Spleen (tissue), 7 donors: ENCODE measurements around the gene HSPBP1.

Experiments used
- POLR2A ChIP-seq, 3 donors: fragments of 450-650 bp; IDR thresholded peaks; one replicate each; pipeline ENCODE4 v1.5.1; 2017; ENCODE audit warnings: antibody characterized with exemption in 3 of 3, mild to moderate bottlenecking in 1 of 3
- POLR2AphosphoS5 ChIP-seq, 3 donors: sonication (generic); formaldehyde crosslinking; IDR thresholded peaks; one replicate each; pipeline ENCODE4 v1.5.1; 2017; ENCODE audit warnings: antibody characterized with exemption in 3 of 3
- TF ChIP-seq, protein P1 (sequence below), 11 experiments: fragments of 200-600 bp in 7 of 11; fragments of 450-650 bp in 4 of 11; sonication (generic) in 4 of 11; IDR thresholded peaks in 8 of 11; conservative IDR thresholded peaks in 3 of 11; 1 replicate in 7 of 11; 2 replicates in 4 of 11; pipeline versions ENCODE4 v1.4.0 to v1.8.0; 2016 to 2021; ENCODE audit warnings: antibody characterized with exemption in 11 of 11, inconsistent platforms in 4 of 11, mild to moderate bottlenecking in 1 of 11
- donor health status: DM: no; HTN: no; CAD: no; lungs with moderate emphysema.
- donor health status: DM: no; HTN: no; CAD: no.
- donor health status: DM: no; HTN: no; CAD: no.

DNA sequence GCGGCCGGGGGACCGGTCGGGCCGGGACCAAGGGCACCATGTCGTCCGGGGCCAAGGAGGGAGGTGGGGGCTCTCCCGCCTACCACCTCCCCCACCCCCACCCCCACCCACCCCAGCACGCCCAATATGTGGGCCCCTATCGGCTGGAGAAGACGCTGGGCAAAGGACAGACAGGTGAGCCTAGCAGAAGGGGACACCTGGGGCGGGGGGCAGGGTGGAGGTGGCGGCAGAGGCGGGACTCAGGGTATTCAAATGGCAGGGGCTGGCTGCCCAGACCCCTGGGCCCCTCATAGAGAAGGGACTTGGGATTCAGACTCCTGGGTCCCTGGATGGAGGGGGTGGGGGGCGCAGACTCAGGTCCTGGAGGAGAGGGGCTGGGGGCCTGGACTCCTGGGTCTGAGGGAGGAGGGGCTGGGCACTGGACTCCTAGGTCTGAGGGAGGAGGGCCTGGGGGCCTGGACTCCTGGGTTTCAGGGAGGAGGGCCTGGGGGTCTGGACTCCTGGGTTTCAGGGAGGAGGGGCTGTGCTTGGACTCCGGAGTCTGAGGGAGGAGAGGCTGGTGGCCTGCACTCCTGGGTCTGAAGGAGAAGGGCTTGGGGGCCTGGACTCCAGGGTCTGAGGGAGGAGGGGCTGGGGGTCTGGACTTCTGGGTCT lies 4.6 kb upstream of the HSPBP1 start:
- TF ChIP-seq, protein P1, sequence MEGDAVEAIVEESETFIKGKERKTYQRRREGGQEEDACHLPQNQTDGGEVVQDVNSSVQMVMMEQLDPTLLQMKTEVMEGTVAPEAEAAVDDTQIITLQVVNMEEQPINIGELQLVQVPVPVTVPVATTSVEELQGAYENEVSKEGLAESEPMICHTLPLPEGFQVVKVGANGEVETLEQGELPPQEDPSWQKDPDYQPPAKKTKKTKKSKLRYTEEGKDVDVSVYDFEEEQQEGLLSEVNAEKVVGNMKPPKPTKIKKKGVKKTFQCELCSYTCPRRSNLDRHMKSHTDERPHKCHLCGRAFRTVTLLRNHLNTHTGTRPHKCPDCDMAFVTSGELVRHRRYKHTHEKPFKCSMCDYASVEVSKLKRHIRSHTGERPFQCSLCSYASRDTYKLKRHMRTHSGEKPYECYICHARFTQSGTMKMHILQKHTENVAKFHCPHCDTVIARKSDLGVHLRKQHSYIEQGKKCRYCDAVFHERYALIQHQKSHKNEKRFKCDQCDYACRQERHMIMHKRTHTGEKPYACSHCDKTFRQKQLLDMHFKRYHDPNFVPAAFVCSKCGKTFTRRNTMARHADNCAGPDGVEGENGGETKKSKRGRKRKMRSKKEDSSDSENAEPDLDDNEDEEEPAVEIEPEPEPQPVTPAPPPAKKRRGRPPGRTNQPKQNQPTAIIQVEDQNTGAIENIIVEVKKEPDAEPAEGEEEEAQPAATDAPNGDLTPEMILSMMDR (IDR thresholded peaks at IDR 0.05 in 8 of 11, conservative IDR thresholded peaks at IDR 0.05 in 3 of 11) = no peak
- no peak for TF ChIP-seq POLR2A (IDR thresholded peaks at IDR 0.05)
- no peak for TF ChIP-seq POLR2AphosphoS5 (IDR thresholded peaks at IDR 0.05)
